ENCODE data around the gene LRRC49. TPM values are rescaled to one million over a fixed set of nuclear protein-coding genes. Genes with fewer than 3 reads are reported as not detected.

The LRRC49 gene
- total and polyA plus RNA-seq, 2 experiments from 2014 or later, result 8.5 to 14.6 TPM

GRCh38 chr15:70879401-70879800 is 13.2 kb upstream of the LRRC49 start:
- Histone ChIP-seq H2AFZ (no peak overlapping the region), H3K79me2 (replicated peaks; ENCODE audit: insufficient read depth) (no peaks in the 10 kb centered on the region), H4K20me1 (replicated peaks; ENCODE audit: insufficient read depth) (no peaks in the 10 kb centered on the region), H3K27me3 (ENCODE audit: insufficient read depth) (no peaks in the 10 kb centered on the region), H3K9me2 (ENCODE audit: insufficient read depth) (no peaks in the 10 kb centered on the region), H3K4me2 (no peak overlapping the region), H3K36me3 (ENCODE audit: insufficient read depth) (no peaks in the 10 kb centered on the region), H3K27ac (ENCODE audit: low read depth) (no peak overlapping the region), H3K4me3 (no peak overlapping the region), H3K4me1 (ENCODE audit: insufficient read depth) (no peaks in the 10 kb centered on the region), H3F3A (replicated peaks; ENCODE audit: low read depth) (no peaks in the 10 kb centered on the region)
- TF ChIP-seq POLR2AphosphoS5 (IDR thresholded peaks at IDR 0.05; ENCODE audit: low read depth), result no peak
- TF ChIP-seq ETS1 (IDR thresholded peaks at IDR 0.05), result no peak
- no peak for TF ChIP-seq JUNB (IDR thresholded peaks at IDR 0.05; ENCODE audit: unreplicated experiment)
- TF ChIP-seq EZH2phosphoT487 (IDR thresholded peaks at IDR 0.05; ENCODE audit: unreplicated experiment), result no peak
- TF ChIP-seq ZNF114 (CRISPR knock-in tag; IDR thresholded peaks at IDR 0.05), result no peak
- no peak for TF ChIP-seq EZH2 (IDR thresholded peaks at IDR 0.05; ENCODE audit: low read depth, unreplicated experiment)
- TF ChIP-seq ZNF462 (CRISPR knock-in tag; IDR thresholded peaks at IDR 0.05), result no peak
- Mint-ChIP-seq H3K9me3 (no peaks in the 10 kb centered on the region), H3K27ac (no peak overlapping the region), H3K4me3 (no peak overlapping the region), H3K36me3 (ENCODE audit: low read depth) (no peaks in the 10 kb centered on the region), H3K27me3 (ENCODE audit: insufficient read depth, low read depth, poor library complexity) (no peaks in the 10 kb centered on the region), H3K4me1 (no peaks in the 10 kb centered on the region)
- no peak for ATAC-seq
- no peak for DNase-seq (ENCODE audit: low spot score)

All from GM23338 (cell line).